ENCODE results near the gene BTN3A1. TPM values are rescaled to one million over a fixed set of nuclear protein-coding genes. Genes with fewer than 3 reads are reported as not detected.

Gene BTN3A1
- total and polyA plus RNA-seq, 2 of the 13 experiments (the other 11 are each of a cell fraction or from before 2014, with no cell fraction given): 13.3 to 14.0 TPM

- TF ChIP-seq ZNF260 (CRISPR knock-in tag; IDR thresholded peaks at IDR 0.05; ENCODE audit: borderline replicate concordance, low read depth) (no peak), KMT2B (CRISPR knock-in tag; IDR thresholded peaks at IDR 0.05) (no peak), ZMYM3 (CRISPR knock-in tag; IDR thresholded peaks at IDR 0.05) (no peak), ZNF770 (CRISPR knock-in tag; IDR thresholded peaks at IDR 0.05) (no peak), ZNF747 (CRISPR knock-in tag; IDR thresholded peaks at IDR 0.05; ENCODE audit: borderline replicate concordance) (no peak), ZC3H13 (CRISPR knock-in tag; IDR thresholded peaks at IDR 0.05) (no peak), SATB2 (CRISPR knock-in tag; IDR thresholded peaks at IDR 0.05) (no peak), GATAD2A (CRISPR knock-in tag; IDR thresholded peaks at IDR 0.05) (peak; percentile 24; the same call in 1 of the 2 replicates), ZBTB21 (CRISPR knock-in tag; IDR thresholded peaks at IDR 0.05) (no peak; the same call in 1 of the 2 replicates), AGO2 (optimal IDR thresholded peaks at IDR 0.05; ENCODE audit: low read depth, low read length) (no peak), ZNF607 (CRISPR knock-in tag; IDR thresholded peaks at IDR 0.05; ENCODE audit: borderline replicate concordance) (no peak), ZNF720 (CRISPR knock-in tag; IDR thresholded peaks at IDR 0.05) (no peak), ZNF776 (CRISPR knock-in tag; IDR thresholded peaks at IDR 0.05) (no peak), MYC (CRISPR knock-in tag; IDR thresholded peaks at IDR 0.05; ENCODE audit: borderline replicate concordance) (0 out of 2 replicates have a peak, but pooled peaks have one; percentile 26), MED8 (CRISPR knock-in tag; IDR thresholded peaks at IDR 0.05; ENCODE audit: insufficient replicate concordance) (no peak), ZBTB42 (CRISPR knock-in tag; IDR thresholded peaks at IDR 0.05) (no peak), PHF21A (CRISPR knock-in tag; IDR thresholded peaks at IDR 0.05) (peak; percentile 37; the same call in 1 of the 2 replicates), ZNF160 (CRISPR knock-in tag; IDR thresholded peaks at IDR 0.05) (no peak), E2F5 (CRISPR knock-in tag; conservative IDR thresholded peaks at IDR 0.05) (no peak)
- TF ChIP-seq, protein P1, sequence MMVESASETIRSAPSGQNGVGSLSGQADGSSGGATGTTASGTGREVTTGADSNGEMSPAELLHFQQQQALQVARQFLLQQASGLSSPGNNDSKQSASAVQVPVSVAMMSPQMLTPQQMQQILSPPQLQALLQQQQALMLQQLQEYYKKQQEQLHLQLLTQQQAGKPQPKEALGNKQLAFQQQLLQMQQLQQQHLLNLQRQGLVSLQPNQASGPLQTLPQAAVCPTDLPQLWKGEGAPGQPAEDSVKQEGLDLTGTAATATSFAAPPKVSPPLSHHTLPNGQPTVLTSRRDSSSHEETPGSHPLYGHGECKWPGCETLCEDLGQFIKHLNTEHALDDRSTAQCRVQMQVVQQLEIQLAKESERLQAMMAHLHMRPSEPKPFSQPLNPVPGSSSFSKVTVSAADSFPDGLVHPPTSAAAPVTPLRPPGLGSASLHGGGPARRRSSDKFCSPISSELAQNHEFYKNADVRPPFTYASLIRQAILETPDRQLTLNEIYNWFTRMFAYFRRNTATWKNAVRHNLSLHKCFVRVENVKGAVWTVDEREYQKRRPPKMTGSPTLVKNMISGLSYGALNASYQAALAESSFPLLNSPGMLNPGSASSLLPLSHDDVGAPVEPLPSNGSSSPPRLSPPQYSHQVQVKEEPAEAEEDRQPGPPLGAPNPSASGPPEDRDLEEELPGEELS (CRISPR knock-in tag; IDR thresholded peaks at IDR 0.05): no peak
- TF ChIP-seq, protein P2, sequence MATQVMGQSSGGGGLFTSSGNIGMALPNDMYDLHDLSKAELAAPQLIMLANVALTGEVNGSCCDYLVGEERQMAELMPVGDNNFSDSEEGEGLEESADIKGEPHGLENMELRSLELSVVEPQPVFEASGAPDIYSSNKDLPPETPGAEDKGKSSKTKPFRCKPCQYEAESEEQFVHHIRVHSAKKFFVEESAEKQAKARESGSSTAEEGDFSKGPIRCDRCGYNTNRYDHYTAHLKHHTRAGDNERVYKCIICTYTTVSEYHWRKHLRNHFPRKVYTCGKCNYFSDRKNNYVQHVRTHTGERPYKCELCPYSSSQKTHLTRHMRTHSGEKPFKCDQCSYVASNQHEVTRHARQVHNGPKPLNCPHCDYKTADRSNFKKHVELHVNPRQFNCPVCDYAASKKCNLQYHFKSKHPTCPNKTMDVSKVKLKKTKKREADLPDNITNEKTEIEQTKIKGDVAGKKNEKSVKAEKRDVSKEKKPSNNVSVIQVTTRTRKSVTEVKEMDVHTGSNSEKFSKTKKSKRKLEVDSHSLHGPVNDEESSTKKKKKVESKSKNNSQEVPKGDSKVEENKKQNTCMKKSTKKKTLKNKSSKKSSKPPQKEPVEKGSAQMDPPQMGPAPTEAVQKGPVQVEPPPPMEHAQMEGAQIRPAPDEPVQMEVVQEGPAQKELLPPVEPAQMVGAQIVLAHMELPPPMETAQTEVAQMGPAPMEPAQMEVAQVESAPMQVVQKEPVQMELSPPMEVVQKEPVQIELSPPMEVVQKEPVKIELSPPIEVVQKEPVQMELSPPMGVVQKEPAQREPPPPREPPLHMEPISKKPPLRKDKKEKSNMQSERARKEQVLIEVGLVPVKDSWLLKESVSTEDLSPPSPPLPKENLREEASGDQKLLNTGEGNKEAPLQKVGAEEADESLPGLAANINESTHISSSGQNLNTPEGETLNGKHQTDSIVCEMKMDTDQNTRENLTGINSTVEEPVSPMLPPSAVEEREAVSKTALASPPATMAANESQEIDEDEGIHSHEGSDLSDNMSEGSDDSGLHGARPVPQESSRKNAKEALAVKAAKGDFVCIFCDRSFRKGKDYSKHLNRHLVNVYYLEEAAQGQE (IDR thresholded peaks at IDR 0.05; ENCODE audit: borderline replicate concordance in 1 of 2, low read depth in 1 of 2, low read length in 2 of 2): 0 out of 4 replicates have a peak, but pooled peaks of 1 of the 2 experiments have one; percentile 12
These were observed 19.4 kb downstream of the BTN3A1 start (continued) for GRCh38 chr6:26421259-26422144.
